K562 (cell line): Measurements from ENCODE around the gene EXOC3L2. TPM values are rescaled to one million over a fixed set of nuclear protein-coding genes. Genes with fewer than 3 reads are reported as not detected.

Experiments used
- ATAC-seq: fragments of 200-7000 bp; cut with Tn5 transposase; 3 replicates; pipeline ENCODE4 v1.9.1; 2020; ENCODE audit warnings: moderate library complexity
- BruUV-seq: library from RNA; stranded (reverse); fragments of 400-500 nt; replicated peaks from 2 replicates; lab custom pipeline; 2021; lab: Mats Ljungman, UMichigan
- CTCF ChIA-PET: fragments of 300-600 bp; formaldehyde crosslinking; extraction: SDS; loops from one replicate; lab custom pipeline; 2021; ENCODE audit warnings: low intra/inter-chr PET ratio; lab: Yijun Ruan, JAX
- POLR2A ChIA-PET: fragments of 300-600, 350-650 bp; sonication (Branson Sonifier 250); formaldehyde crosslinking; extraction: SDS; loops from one replicate; lab custom pipeline; 2021; ENCODE audit warnings: antibody characterized with exemption, inconsistent platforms; lab: Yijun Ruan, JAX
- DNase-seq, 4 experiments: peaks; one replicate each; pipeline versions ENCODE4 v3.0.0 to v3.0.0-alpha.2; 2011 to 2018; ENCODE audit warnings: low spot score in 3 of 4, mixed read lengths in 3 of 4; ENCODE audit errors: extremely low read depth in 1 of 4
- FAIRE-seq: peaks from 2 replicates; lab custom pipeline; 2011; peaks lifted over from hg19 to GRCh38; lab: Jason Lieb, UNC
- H2AFZ ChIP-seq: 2 replicates; pipeline ENCODE4 v1.6.0; 2011; ENCODE audit warnings: low read depth, low read length, control low read depth, inconsistent platforms
- H3K27ac ChIP-seq: fragments of 200-600 bp; 3 replicates; pipeline ENCODE4 v1.8.0; 2011; ENCODE audit warnings: low read depth, mild to moderate bottlenecking, control low read depth, inconsistent platforms, low read length, moderate library complexity, mixed read lengths; ENCODE audit errors: extremely low read depth
- H3K27me3 ChIP-seq, 2 experiments: fragments of 300-600 bp in 1 of 2; 2 replicates in 1 of 2; 3 replicates in 1 of 2; pipeline versions ENCODE4 v1.6.0 to v1.8.0; 2011; ENCODE audit warnings: inconsistent platforms in 2 of 2, low read length in 2 of 2, mild to moderate bottlenecking in 1 of 2, mixed read lengths in 1 of 2, moderate library complexity in 1 of 2; ENCODE audit not compliant: control insufficient read depth in 2 of 2, insufficient read depth in 2 of 2
- H3K36me3 ChIP-seq: fragments of 300-600 bp; 3 replicates; pipeline ENCODE4 v1.8.0; 2011; ENCODE audit warnings: mild to moderate bottlenecking, low read length, inconsistent platforms; ENCODE audit not compliant: control insufficient read depth, insufficient read depth
- H3K4me1 ChIP-seq, 2 experiments: fragments of 200-600 bp in 1 of 2; replicated peaks in 1 of 2; 2 replicates in 1 of 2; 3 replicates in 1 of 2; pipeline versions ENCODE4 v1.5.1 to v1.8.0; 2011; ENCODE audit warnings: inconsistent platforms in 2 of 2, low read length in 2 of 2, mild to moderate bottlenecking in 1 of 2, mixed read lengths in 1 of 2, moderate library complexity in 1 of 2; ENCODE audit not compliant: control insufficient read depth in 2 of 2, insufficient read depth in 2 of 2
- H3K4me2 ChIP-seq: 2 replicates; pipeline ENCODE4 v1.6.1; 2011; ENCODE audit warnings: low read length, control low read depth, inconsistent platforms, mixed read lengths; ENCODE audit not compliant: insufficient read depth
- H3K4me3 ChIP-seq: fragments of 200-600 bp; sonication (generic), shearing (Covaris generic); 2 replicates; pipeline ENCODE4 v1.5.1; 2016; ENCODE audit warnings: control low read depth, inconsistent platforms
- H3K79me2 ChIP-seq: fragments of 200-600 bp; 3 replicates; pipeline ENCODE4 v1.8.0; 2011; ENCODE audit warnings: low read length, inconsistent platforms; ENCODE audit not compliant: control insufficient read depth, insufficient read depth
- H3K9ac ChIP-seq, 2 experiments: 2 replicates each; pipeline versions ENCODE4 v1.6.0 to v1.6.1; 2011; ENCODE audit warnings: low read depth in 2 of 2, low read length in 2 of 2, control low read depth in 1 of 2, inconsistent platforms in 1 of 2, mild to moderate bottlenecking in 1 of 2, mixed read lengths in 1 of 2; ENCODE audit not compliant: insufficient read depth in 1 of 2
- H3K9me1 ChIP-seq: one replicate; pipeline ENCODE4 v1.6.0; 2011; ENCODE audit warnings: inconsistent platforms, mild to moderate bottlenecking, low read length, moderate library complexity; ENCODE audit not compliant: control insufficient read depth, insufficient read depth
- H3K9me3 ChIP-seq: replicated peaks from 2 replicates; pipeline ENCODE4 v1.5.1; 2011; ENCODE audit warnings: low read depth, low read length, inconsistent platforms; ENCODE audit not compliant: control insufficient read depth, insufficient read depth
- H4K20me1 ChIP-seq: replicated peaks from 2 replicates; pipeline ENCODE4 v1.6.1; 2011; ENCODE audit warnings: low read length, inconsistent platforms, mixed read lengths; ENCODE audit not compliant: control insufficient read depth, insufficient read depth
- CSDE1 ChIP-seq, 2 experiments: fragments of 450-650 bp; IDR thresholded peaks; 2 replicates each; pipeline ENCODE4 v1.6.1; 2016; ENCODE audit warnings: mild to moderate bottlenecking in 1 of 2
- DACH1 ChIP-seq: fragments of 450-650 bp; IDR thresholded peaks from 2 replicates; pipeline ENCODE4 v1.6.1; 2018; ENCODE audit not compliant: partially characterized antibody
- KLF10 ChIP-seq: fragments of 250-450 bp; sonication (Bioruptor Pico); IDR thresholded peaks from 2 replicates; pipeline ENCODE4 v1.6.1; 2021; ENCODE audit warnings: matching md5 sums
- MCM3 ChIP-seq: fragments of 450-650 bp; IDR thresholded peaks from 2 replicates; pipeline ENCODE4 v1.6.1; 2016
- MCM7 ChIP-seq, 2 experiments: fragments of 450-650 bp; IDR thresholded peaks; 2 replicates each; pipeline ENCODE4 v1.6.1; 2016 to 2018
- NONO ChIP-seq, 2 experiments: fragments of 200-400 bp in 1 of 2; fragments of 450-650 bp in 1 of 2; formaldehyde crosslinking in 1 of 2; IDR thresholded peaks; 2 replicates each; pipeline ENCODE4 v1.6.1; 2017; ENCODE audit warnings: low read depth in 2 of 2, mild to moderate bottlenecking in 2 of 2, moderate library complexity in 2 of 2, low read length in 1 of 2
- PCBP1 ChIP-seq: fragments of 200-400 bp; formaldehyde crosslinking; IDR thresholded peaks from 2 replicates; pipeline ENCODE4 v1.6.1; 2018; ENCODE audit warnings: mild to moderate bottlenecking, low read depth, low read length; ENCODE audit not compliant: poor library complexity, severe bottlenecking
- RFX7 ChIP-seq: fragments of 250-450 bp; sonication (Bioruptor Pico); IDR thresholded peaks from 2 replicates; pipeline ENCODE4 v1.5.1; 2021; ENCODE audit warnings: mild to moderate bottlenecking
- TAF9B ChIP-seq: fragments of 450-650 bp; IDR thresholded peaks from 2 replicates; pipeline ENCODE4 v1.6.1; 2018; ENCODE audit warnings: mild to moderate bottlenecking; ENCODE audit not compliant: partially characterized antibody
- TCF7L2 ChIP-seq: fragments of 150-350 bp; IDR thresholded peaks from 2 replicates; pipeline ENCODE4 v1.6.1; 2016; ENCODE audit warnings: low read depth, mild to moderate bottlenecking, low read length, moderate library complexity
- WGBS: fragments of 100-300 bp; shearing (Covaris generic); methylation state at CpG from one replicate; pipeline ENCODE4 v1.1.6; 2016; ENCODE audit warnings: low coverage, mixed read lengths; ENCODE audit not compliant: insufficient coverage; ENCODE audit errors: missing lambda C conversion rate; 5-methylcytosine and 5-hydroxymethylcytosine counted together
- in situ Hi-C: fragments of 300-500 bp; cut with MboI; formaldehyde crosslinking; loops from 4 replicates; pipeline ENCODE4 v1.15.0; 2018; ENCODE audit warnings: inconsistent platforms, mixed read lengths
- intact Hi-C: fragments of 100-400 bp; cut with micrococcal nuclease; formaldehyde crosslinking; loops from 2 replicates; pipeline ENCODE4 v1.14.2; 2022
- polyA plus RNA-seq, 8 experiments: library from polyadenylated mRNA; depleted of rRNA in 4 of 8; stranded (reverse) in 5 of 8; unstranded in 3 of 8; fragments of >200 nt; fragmentation: Nextera tagmentation in 2 of 8; fragmentation: Illumina TruSeq in 1 of 8; extraction: Ambion mirVana in 2 of 8; extraction: Trizol in 1 of 8; gene quantifications; 2 replicates each; pipeline versions ENCODE4 v1.2.1 to v1.2.3, GENCODE V29; 2011 to 2014; ENCODE audit warnings: inconsistent platforms in 1 of 8, missing spikeins in 1 of 8
- total RNA-seq, 7 experiments: library from RNA; depleted of rRNA in 6 of 7; stranded (reverse); fragments of >200 nt in 6 of 7; fragmentation: Illumina TruSeq in 2 of 7; extraction: Trizol in 2 of 7; gene quantifications; 2 replicates each; pipeline versions ENCODE4 v1.2.1 to v1.2.3, GENCODE V29; 2011 to 2021; ENCODE audit warnings: low replicate concordance in 1 of 7
- TF ChIP-seq, protein P1 (sequence below): fragments of 250-450 bp; sonication (Bioruptor Pico); IDR thresholded peaks from 2 replicates; pipeline ENCODE4 v1.8.0; 2021; ENCODE audit warnings: moderate library complexity, mild to moderate bottlenecking, inconsistent platforms
- TF ChIP-seq, protein P2 (sequence below), 3 experiments: fragments of 200-800 bp in 1 of 3; sonication (Bioruptor generic) in 1 of 3; sonication (generic) in 1 of 3; formaldehyde crosslinking in 1 of 3; IDR thresholded peaks; 2 replicates each; pipeline versions ENCODE4 v1.6.1 to v1.8.0; 2016 to 2022; ENCODE audit warnings: mild to moderate bottlenecking in 2 of 3, missing compliant biosample characterization in 2 of 3, missing genetic modification characterization in 2 of 3, missing genetic modification reagents in 1 of 3
- TF ChIP-seq, protein P3 (sequence below): fragments of 250-450 bp; sonication (Bioruptor Pico); IDR thresholded peaks from 2 replicates; pipeline ENCODE4 v1.4.0; 2020

EXOC3L2 gene
- total and polyA plus RNA-seq, 9 of the 15 experiments (the other 6 are each of a cell fraction or from before 2014, with no cell fraction given), result 0.31 to 19.0 (median 2.4) TPM

DNA sequence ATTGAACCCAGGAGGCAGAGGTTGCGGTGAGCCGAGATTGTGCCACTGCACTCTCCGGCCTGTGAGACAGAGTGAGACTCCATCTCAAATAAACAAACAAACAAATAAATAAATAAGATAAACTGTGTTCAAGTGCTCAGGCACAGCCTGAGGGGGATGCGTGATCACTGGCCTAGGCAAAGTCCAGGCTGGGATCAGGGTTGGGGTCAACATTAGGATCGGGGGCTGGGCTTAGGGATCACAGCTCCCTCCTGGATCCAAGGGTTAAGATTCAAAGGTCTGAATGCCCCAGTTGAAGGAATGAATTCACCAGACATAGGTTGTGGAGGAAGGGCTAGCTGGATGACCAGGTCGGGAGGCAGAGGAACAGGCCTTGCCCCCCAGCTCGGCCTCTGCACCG lies 1.9 kb upstream of the EXOC3L2 start:
- Histone ChIP-seq H3K27ac (no peak overlapping the region), H3K4me3 (no peak overlapping the region), H4K20me1 (no peaks in the 10 kb centered on the region), H3K9me3 (no peaks in the 10 kb centered on the region), H3K9me1 (no peaks in the 10 kb centered on the region), H3K4me2 (no peak overlapping the region), H2AFZ (no peak overlapping the region), H3K4me1 (peaks cover 38 to 61% of the 10 kb centered on the region in 2 experiments), H3K27me3 (no peaks in the 10 kb centered on the region), H3K36me3 (no peaks in the 10 kb centered on the region), H3K79me2 (peaks cover 30% of the 10 kb centered on the region), H3K9ac (no peak overlapping the region)
- DNase-seq (no peak), FAIRE-seq (no peak), ATAC-seq (no peak)
- TF ChIP-seq PCBP1 (no peak), NONO (IDR thresholded peaks at IDR 0.05; ENCODE audit: low read depth in 2 of 2, low read length in 1 of 2) (no peak), DACH1 (no peak), TCF7L2 (no peak), RFX7 (no peak), MCM3 (no peak), TAF9B (no peak), MCM7 (IDR thresholded peaks at IDR 0.05) (no peak), KLF10 (CRISPR knock-in tag) (no peak), CSDE1 (IDR thresholded peaks at IDR 0.05) (no peak)
- TF ChIP-seq, protein P1, sequence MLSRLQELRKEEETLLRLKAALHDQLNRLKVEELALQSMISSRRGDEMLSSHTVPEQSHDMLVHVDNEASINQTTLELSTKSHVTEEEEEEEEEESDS, result no peak
- TF ChIP-seq, protein P2, sequence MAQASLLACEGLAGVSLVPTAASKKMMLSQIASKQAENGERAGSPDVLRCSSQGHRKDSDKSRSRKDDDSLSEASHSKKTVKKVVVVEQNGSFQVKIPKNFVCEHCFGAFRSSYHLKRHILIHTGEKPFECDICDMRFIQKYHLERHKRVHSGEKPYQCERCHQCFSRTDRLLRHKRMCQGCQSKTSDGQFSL (CRISPR knock-in tag; IDR thresholded peaks at IDR 0.05), result no peak
- TF ChIP-seq, protein P2 (tag; IDR thresholded peaks at IDR 0.05), result no peak
- TF ChIP-seq, protein P3, sequence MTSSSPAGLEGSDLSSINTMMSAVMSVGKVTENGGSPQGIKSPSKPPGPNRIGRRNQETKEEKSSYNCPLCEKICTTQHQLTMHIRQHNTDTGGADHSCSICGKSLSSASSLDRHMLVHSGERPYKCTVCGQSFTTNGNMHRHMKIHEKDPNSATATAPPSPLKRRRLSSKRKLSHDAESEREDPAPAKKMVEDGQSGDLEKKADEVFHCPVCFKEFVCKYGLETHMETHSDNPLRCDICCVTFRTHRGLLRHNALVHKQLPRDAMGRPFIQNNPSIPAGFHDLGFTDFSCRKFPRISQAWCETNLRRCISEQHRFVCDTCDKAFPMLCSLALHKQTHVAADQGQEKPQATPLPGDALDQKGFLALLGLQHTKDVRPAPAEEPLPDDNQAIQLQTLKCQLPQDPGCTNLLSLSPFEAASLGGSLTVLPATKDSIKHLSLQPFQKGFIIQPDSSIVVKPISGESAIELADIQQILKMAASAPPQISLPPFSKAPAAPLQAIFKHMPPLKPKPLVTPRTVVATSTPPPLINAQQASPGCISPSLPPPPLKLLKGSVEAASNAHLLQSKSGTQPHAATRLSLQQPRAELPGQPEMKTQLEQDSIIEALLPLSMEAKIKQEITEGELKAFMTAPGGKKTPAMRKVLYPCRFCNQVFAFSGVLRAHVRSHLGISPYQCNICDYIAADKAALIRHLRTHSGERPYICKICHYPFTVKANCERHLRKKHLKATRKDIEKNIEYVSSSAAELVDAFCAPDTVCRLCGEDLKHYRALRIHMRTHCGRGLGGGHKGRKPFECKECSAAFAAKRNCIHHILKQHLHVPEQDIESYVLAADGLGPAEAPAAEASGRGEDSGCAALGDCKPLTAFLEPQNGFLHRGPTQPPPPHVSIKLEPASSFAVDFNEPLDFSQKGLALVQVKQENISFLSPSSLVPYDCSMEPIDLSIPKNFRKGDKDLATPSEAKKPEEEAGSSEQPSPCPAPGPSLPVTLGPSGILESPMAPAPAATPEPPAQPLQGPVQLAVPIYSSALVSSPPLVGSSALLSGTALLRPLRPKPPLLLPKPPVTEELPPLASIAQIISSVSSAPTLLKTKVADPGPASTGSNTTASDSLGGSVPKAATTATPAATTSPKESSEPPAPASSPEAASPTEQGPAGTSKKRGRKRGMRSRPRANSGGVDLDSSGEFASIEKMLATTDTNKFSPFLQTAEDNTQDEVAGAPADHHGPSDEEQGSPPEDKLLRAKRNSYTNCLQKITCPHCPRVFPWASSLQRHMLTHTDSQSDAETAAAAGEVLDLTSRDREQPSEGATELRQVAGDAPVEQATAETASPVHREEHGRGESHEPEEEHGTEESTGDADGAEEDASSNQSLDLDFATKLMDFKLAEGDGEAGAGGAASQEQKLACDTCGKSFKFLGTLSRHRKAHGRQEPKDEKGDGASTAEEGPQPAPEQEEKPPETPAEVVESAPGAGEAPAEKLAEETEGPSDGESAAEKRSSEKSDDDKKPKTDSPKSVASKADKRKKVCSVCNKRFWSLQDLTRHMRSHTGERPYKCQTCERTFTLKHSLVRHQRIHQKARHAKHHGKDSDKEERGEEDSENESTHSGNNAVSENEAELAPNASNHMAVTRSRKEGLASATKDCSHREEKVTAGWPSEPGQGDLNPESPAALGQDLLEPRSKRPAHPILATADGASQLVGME (CRISPR knock-in tag), result no peak
- no TSS peak for BruUV-seq
- ChIA-PET CTCF (no interaction called here), POLR2A (interaction anchor here (0.6 to 0.7 kb wide), 5 partner anchors 21 to 1742 kb away, joined by 3 to 4 read pairs (median 3); no protein-coding TSS in a partner anchor)
- in situ Hi-C loops, result no loop called here
- WGBS, result 98% methylated on average over 7 of the region's 8 CpGs
- intact Hi-C loops, result loop anchor here (10.0 kb wide), 1 partner anchor 232 kb away; no protein-coding TSS in a partner anchor
